ENCODE measurements around the gene NUDCD3.

GRCh38 chr7:44463169-44463808, 27.2 kb downstream of the NUDCD3 start:
- TF ChIP-seq CTCF (conservative IDR thresholded peaks at IDR 0.05 in 1 of 2, IDR thresholded peaks at IDR 0.05 in 1 of 2; ENCODE audit: extremely low read depth in 1 of 2, insufficient read depth in 1 of 2, low read depth in 1 of 2, low read length in 2 of 2): peak; percentile 17 to 23
- no peak for TF ChIP-seq EZH2 (IDR thresholded peaks at IDR 0.05; ENCODE audit: borderline replicate concordance, low read length)
